Endothelial cell (in vitro differentiated cells): ENCODE data around the gene MSLN. TPM values are rescaled to one million over a fixed set of nuclear protein-coding genes. Genes with fewer than 3 reads are reported as not detected.

Source experiments
- DNase-seq: peaks from one replicate; pipeline ENCODE4 v3.0.0; 2021; ENCODE audit warnings: low spot score
- H3K27ac Mint-ChIP-seq: one replicate; pipeline ENCODE4 v1.8.0; 2021; ENCODE audit warnings: mixed read lengths, inconsistent platforms; ENCODE audit not compliant: unreplicated experiment
- H3K27me3 Mint-ChIP-seq: one replicate; pipeline ENCODE4 v1.8.0; 2021; ENCODE audit warnings: mild to moderate bottlenecking, moderate library complexity, mixed read lengths, inconsistent platforms; ENCODE audit not compliant: unreplicated experiment
- H3K36me3 Mint-ChIP-seq: one replicate; pipeline ENCODE4 v1.8.0; 2021; ENCODE audit warnings: mild to moderate bottlenecking, low read depth, mixed read lengths, inconsistent platforms; ENCODE audit not compliant: unreplicated experiment
- H3K4me1 Mint-ChIP-seq: one replicate; pipeline ENCODE4 v1.8.0; 2021; ENCODE audit warnings: mild to moderate bottlenecking, mixed read lengths, inconsistent platforms; ENCODE audit not compliant: unreplicated experiment
- H3K4me3 Mint-ChIP-seq: one replicate; pipeline ENCODE4 v1.8.0; 2021; ENCODE audit warnings: mild to moderate bottlenecking, mixed read lengths, inconsistent platforms; ENCODE audit not compliant: unreplicated experiment
- H3K9me3 Mint-ChIP-seq: one replicate; pipeline ENCODE4 v1.8.0; 2021; ENCODE audit warnings: mixed read lengths, inconsistent platforms; ENCODE audit not compliant: unreplicated experiment
- total RNA-seq: library from RNA; stranded (reverse); fragmentation: NEBNext Ultra II Directional; extraction: Animal tissue kit (Norgen Biotek cat#: 25700); gene quantifications from one replicate; pipeline ENCODE4 v1.2.1, GENCODE V29; 2021; ENCODE audit not compliant: unreplicated experiment
- TF ChIP-seq, protein P1 (sequence below): fragments of 200-600 bp; sonication (generic); IDR thresholded peaks from one replicate; pipeline ENCODE4 v1.5.0; 2021; ENCODE audit warnings: antibody characterized with exemption; ENCODE audit not compliant: unreplicated experiment

Gene MSLN
- total RNA-seq, 1 donor from 2014 or later, result 0.44 TPM

DNA sequence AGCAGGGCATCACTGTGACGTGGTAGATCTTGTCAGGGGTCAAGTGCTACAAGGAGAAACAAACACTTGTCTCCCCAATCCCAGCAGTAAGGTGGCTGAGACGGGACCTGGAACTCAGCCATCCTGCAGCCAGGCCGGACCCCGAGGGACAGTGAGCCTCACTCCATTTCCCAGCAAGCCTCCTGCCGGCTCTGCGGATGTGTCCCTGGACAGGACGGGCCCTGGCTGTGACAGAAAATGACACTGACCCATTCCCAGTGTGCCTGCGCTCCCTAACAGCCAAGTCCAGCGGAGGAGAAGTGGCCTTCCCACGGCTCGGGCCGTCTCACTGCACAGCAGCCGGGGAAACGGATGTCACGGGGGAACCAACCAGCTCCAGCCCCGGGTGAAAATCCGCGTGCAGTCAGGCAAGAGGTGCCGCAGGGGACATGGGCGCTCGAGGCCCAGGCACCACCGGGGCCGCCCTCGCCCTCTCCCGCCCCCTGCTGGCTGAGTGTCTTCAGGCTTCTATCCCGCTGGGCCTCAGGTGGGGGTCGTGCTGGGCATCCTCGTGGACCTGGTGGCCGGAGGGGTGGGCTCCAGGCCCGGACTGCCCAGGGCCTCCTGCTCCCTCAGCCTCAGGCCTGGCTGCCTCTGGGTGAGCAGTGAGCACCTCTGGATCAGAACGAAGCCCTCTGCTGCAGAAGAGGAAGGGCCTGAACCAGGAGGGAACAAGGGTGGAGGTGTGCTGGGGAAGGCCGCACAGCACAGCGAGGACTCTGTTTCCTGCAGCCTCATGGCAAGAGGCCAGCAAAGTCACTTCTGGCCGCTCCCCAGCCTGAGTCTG is 26.9 kb upstream of the MSLN start:
- Mint-ChIP-seq H3K36me3 (peaks cover 19% of the 10 kb centered on the region), H3K4me3 (no peak overlapping the region), H3K27ac (no peak overlapping the region), H3K4me1 (peaks cover 13% of the 10 kb centered on the region), H3K9me3 (no peaks in the 10 kb centered on the region), H3K27me3 (peaks cover 8% of the 10 kb centered on the region)
- TF ChIP-seq, protein P1, sequence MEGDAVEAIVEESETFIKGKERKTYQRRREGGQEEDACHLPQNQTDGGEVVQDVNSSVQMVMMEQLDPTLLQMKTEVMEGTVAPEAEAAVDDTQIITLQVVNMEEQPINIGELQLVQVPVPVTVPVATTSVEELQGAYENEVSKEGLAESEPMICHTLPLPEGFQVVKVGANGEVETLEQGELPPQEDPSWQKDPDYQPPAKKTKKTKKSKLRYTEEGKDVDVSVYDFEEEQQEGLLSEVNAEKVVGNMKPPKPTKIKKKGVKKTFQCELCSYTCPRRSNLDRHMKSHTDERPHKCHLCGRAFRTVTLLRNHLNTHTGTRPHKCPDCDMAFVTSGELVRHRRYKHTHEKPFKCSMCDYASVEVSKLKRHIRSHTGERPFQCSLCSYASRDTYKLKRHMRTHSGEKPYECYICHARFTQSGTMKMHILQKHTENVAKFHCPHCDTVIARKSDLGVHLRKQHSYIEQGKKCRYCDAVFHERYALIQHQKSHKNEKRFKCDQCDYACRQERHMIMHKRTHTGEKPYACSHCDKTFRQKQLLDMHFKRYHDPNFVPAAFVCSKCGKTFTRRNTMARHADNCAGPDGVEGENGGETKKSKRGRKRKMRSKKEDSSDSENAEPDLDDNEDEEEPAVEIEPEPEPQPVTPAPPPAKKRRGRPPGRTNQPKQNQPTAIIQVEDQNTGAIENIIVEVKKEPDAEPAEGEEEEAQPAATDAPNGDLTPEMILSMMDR, result peak; percentile 65
- DNase-seq, result peak; percentile 68

DNA sequence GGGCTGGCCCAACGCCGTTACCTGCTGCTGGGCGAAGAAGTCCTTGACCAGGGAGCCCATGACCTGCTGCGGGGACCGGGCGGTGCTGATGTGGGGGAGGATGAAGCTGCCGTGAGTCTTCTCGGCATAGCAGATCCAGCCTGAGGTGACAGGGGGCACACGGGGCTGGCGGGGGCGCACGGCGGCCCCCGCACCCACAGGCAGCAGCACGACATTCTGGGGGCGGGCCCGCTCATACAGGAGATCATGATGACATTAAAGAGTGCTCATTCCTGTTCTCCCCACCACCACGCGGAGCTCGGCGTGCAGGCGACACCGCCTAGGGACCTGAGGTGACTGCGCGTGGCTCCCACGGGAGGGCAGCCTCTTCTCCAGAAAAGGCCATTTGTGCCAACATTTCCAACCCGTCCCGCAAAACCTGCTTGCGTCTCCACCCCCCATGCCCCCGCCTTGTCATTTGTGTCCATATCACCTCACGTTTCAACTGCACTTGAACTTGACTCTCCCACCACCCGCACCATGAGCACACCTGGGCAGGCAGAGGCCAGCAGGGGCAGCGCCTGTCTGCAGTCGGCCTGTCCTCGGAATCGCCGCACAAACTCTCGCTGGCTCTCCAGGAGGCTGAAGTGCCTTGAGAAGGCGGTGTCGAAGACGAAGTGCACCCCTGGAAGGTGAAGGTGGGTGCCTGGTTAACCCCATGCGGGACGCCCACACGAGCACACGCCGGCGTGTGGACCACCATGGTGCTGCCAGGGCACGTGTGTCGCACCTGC is 26.1 kb upstream of the MSLN start:
- H3K27ac Mint-ChIP-seq, result no peak overlapping the region
- no peak overlapping the region for H3K4me3 Mint-ChIP-seq
- no peak for DNase-seq
- peaks cover 18% of the 10 kb centered on the region for H3K4me1 Mint-ChIP-seq
- peaks cover 19% of the 10 kb centered on the region for H3K36me3 Mint-ChIP-seq
- TF ChIP-seq, protein P1, result no peak
- no peaks in the 10 kb centered on the region for H3K9me3 Mint-ChIP-seq
- H3K27me3 Mint-ChIP-seq, result peaks cover 8% of the 10 kb centered on the region

DNA sequence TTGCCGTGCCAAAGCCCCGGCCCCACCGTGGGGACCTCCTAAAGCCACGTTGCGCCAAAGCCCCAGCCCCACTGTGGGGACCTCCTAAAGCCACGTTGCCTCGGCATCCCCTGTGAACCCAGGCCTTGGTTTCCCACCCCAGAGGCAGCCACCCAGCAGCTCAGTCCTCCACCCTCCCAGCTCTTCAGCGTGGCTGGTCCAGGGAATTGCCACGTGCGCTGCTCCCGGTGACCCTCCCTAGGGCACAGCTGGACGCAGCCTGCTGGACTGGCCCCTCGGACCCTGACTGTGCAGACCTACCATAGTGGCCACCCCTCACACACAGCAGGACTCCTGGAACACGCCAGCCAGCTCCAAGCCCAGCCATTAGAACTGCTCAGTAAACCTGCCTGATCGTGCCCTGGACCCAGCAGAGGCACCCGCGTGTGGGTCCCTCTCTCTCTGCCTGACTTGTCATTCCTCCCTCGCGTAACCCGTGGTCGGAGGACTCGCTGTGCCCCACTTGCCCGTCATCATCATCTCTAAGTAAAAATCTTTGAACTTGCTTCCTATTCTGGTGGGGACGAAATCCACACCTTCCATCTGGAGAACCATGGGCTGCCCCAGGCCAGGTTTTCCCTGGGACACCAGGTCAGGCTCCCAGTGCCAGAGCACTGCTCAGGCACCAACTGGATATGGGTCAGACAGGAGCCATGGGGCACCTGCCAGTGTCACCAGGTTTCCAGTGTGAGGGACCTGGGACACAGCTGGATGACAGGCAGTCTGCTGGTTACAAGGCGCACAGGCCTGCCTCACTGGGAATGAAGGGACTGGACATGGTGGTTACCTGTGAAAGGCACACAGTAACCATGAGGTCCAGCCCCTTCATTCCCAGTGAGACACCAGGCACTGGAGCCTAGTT is 25.3 kb upstream of the MSLN start:
- DNase-seq, result no peak
- H3K27me3 Mint-ChIP-seq, result peaks cover 8% of the 10 kb centered on the region
- TF ChIP-seq, protein P1, result no peak
- no peaks in the 10 kb centered on the region for H3K9me3 Mint-ChIP-seq
- H3K36me3 Mint-ChIP-seq, result peaks cover 19% of the 10 kb centered on the region
- peak overlapping the region; percentile 73 for H3K27ac Mint-ChIP-seq
- H3K4me1 Mint-ChIP-seq, result peaks cover 23% of the 10 kb centered on the region
- peak overlapping the region; percentile 72 for H3K4me3 Mint-ChIP-seq

DNA sequence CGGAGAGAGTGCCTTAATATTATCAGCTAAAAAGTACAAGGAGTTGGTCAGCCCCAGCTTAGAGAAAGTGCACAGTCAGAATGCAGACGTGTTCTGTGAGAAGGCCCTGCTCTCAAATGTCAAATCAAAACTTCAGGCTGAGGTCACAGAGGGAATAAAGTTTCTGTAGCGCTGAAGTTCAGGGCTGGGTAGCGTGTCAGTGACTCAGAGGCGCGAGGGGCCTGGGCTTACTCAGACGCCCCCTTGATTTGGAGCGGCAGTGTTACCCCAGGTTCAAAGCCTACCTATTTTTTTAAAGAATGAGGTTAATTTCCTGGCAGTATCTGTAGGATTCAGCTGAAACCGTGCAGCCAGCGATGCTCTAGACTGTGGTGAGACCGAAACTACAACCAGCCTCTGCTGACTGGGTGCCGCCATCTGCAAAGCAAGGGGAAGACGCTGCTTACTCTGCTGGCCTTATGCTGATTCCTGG is 24.5 kb upstream of the MSLN start:
- peaks cover 19% of the 10 kb centered on the region for H3K36me3 Mint-ChIP-seq
- H3K4me1 Mint-ChIP-seq, result peaks cover 23% of the 10 kb centered on the region
- H3K9me3 Mint-ChIP-seq, result no peaks in the 10 kb centered on the region
- peaks cover 8% of the 10 kb centered on the region for H3K27me3 Mint-ChIP-seq
- H3K4me3 Mint-ChIP-seq, result no peak overlapping the region
- TF ChIP-seq, protein P1, result no peak
- no peak for DNase-seq
- H3K27ac Mint-ChIP-seq, result no peak overlapping the region
